Measurements from ENCODE around the gene MYCBPAP.

The MYCBPAP gene

DNA sequence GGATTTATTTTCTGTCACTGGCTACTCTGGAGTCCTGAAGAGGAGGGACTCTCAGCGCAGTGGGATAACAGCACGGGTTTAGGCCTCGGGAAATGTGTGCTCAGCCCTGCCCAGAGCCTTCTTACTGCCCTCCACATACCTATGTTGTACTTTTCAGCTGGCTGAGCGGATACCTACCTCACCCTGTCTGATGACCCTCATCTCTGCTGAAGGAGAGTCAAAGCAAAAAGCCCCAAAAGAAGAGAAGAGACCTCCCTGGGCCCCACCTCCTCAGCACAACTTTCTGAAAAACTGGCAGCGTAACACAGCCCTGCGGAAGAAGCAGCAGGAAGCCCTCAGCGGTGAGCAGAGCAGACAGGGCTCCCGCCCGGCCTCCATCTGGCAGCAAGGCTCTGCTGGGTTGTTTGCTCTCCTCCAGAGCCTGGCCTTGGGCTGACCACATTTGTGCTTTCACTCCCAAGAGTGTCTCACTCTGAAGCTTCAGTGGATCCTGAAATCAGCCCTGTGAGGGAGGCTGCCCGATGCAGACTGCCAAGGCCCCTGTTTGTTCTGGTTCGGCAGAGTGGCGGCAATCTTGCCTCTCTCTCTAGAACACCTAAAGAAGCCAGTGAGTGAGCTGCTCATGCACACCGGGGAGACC, 10.3 kb downstream of the MYCBPAP start:
- no peak for DNase-seq (ENCODE audit: low read depth in 2 of 2)

DNA sequence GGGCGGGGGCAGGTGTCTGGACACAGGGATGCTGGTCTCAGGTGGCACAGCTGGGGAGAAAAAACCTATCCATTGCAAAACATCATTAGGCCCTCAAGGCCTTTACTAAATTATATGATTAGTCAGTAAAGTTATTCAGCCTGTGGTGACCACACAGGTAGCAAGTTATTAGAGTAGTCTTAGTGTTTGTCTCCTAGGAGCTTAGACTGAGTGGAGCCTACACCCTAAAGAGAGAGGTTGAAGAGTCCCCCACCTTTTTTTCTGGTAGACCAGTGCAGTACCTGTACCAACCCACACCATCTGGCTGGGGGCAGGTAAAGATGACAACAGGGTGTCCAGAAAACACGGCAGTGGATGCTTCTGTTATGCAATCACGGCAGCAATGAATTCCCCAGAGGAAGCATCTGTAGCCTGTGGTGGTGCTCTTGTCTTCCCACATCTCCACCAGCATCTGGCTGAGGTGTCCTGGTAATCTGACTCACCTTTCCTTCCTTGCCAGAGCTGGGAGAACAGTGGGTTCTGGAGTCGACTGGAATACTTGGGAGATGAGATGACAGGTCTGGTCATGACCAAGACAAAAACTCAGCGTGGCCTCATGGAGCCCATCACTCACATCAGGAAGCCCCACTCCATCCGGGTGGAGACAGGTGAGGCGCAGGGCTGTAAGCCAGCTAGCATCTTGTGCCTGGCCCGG, 11.0 kb downstream of the MYCBPAP start:
- no peak for DNase-seq (ENCODE audit: low read depth in 2 of 2)

GRCh38 chr17:50520483-50520882, 12.2 kb downstream of the MYCBPAP start:
- DNase-seq (ENCODE audit: low read depth in 2 of 2), result no peak

- DNase-seq (ENCODE audit: low read depth in 2 of 2), result no peak
Observed at GRCh38 chr17:50521514-50521913, 13.3 kb downstream of the MYCBPAP start.

- DNase-seq (ENCODE audit: low read depth in 2 of 2), result no peak
Observed at GRCh38 chr17:50522766-50523165, 14.5 kb downstream of the MYCBPAP start.

DNA sequence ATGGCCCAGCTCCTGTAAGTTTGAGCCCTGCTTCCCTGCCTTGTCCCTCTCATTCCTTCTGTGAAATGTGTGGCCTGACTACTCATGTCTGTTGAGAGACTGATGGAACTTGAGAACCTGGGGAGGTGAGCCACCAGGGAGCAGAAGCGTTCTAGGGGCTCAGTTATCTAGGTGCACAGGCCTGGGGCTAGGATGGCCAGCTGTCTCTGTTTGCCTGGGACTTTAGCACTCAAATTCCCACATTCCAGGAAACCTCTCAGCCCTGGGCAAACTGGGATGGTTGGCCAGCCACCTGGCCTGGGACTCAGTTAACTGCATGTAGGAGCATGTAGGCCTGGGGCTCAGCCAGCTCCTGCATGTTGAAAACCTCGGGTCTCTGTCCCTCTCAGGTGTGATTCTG, 15.0 kb downstream of the MYCBPAP start:
- DNase-seq (ENCODE audit: low read depth in 2 of 2), result no peak

DNA sequence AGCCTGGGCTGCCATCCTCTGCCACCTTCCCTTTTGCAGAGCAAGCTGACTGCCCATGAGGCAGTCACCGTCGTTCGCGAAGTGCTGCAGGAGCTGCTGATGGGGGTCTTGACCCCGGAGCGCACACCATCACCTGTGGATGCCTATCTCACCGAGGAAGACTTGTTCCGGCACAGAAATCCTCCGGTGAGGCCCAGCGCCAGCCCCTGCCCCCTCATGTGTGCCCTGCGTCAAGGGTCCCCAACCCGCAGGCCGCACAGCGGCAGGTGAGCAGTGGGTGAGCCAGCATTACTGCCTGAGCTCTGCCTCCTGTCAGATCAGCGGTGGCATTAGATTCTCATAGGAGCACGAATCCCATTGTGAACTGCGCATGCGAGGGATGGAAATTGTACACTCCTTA, 16.6 kb downstream of the MYCBPAP start:
- DNase-seq (ENCODE audit: low read depth in 2 of 2), result no peak

- no peak for DNase-seq (ENCODE audit: low read depth in 2 of 2)
Observed at GRCh38 chr17:50527155-50527762, 19.0 kb downstream of the MYCBPAP start.

DNA sequence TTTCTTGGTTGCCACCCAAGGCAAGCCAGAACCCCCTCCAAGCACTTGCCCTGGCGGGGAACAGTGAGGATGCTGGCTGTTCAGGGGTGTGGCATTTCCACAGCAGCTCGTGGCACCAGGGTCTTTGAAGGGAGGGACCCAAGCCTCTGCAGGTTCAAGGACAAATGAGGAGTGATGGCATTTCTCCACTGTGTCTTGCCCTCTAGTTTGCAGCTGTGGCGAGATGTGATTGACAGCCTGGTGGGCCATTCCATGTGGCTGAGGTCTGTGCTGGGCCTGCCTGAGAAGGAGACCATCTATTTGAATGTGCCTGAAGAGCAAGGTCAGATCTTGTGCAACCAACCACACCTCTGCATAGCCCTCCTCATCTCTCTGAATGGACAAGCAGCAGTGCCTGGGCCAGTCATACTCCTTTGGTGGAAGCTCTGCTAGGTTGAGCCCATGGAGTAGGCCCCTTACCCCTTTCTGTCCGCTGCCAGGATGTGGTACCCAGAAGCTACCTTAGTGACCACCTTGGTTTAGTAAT, 19.8 kb downstream of the MYCBPAP start:
- no peak for DNase-seq (ENCODE audit: low read depth in 2 of 2)

GRCh38 chr17:50529849-50530248, 21.6 kb downstream of the MYCBPAP start:
- DNase-seq (ENCODE audit: low read depth in 2 of 2), result no peak

DNA sequence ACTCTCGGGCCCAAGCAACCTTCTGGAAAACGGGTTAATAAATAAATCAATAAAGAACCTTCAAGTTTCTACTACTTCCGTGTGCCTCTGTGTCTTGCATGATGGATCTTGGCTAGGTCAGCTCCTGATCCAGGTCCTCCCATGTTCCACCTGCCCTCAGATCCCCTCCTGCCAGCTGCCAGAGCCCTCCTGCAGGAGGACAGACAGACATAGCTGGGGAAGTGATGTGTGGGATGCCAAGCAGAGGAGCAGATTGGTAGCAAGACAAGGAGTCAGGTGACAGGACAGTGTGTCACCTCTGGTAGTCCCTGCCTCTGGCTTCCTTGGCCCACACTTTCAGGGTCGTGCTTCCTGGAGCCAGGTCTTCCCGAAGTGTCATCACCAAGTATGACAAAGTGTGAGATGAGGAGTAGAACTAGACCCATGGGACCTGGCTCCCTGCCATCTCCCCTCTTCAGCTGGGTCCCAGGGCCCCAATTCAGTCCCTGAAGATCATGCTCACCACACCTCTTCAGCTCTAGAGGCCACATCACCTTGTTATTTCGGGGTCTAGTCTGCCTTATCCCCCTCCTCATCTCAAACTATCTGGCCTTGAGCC, 23.3 kb downstream of the MYCBPAP start:
- DNase-seq (ENCODE audit: low read depth in 2 of 2), result no peak

GRCh38 chr17:50532452-50533024, 24.3 kb downstream of the MYCBPAP start, which contains the start of gene EPN3:
EPN3 (plus strand) TSS chr17:50532735; CDS start chr17:50536557, 3,822 bp downstream.
- DNase-seq (ENCODE audit: low read depth in 2 of 2), result no peak

DNA sequence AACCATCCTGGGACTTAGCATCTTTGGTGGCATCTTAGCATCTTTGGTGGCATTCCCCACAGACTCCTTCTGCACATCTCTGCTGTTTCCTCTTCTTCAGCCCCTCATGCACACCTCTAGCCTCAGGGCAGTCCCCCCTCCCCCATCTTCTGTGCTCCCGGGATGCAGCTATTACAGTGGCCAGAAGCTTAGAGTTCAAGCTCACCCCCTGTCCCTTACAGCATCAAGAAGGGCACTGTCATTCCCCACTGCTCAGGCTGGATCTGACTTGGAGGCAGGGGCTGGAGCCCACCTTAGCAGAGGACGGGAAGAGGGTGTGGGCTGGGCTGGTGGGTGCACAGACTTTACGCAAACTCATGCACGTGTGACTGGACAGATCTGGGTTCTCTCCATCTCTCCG, 24.9 kb downstream of the MYCBPAP start:
- no peak for DNase-seq (ENCODE audit: low read depth in 2 of 2)

DNA sequence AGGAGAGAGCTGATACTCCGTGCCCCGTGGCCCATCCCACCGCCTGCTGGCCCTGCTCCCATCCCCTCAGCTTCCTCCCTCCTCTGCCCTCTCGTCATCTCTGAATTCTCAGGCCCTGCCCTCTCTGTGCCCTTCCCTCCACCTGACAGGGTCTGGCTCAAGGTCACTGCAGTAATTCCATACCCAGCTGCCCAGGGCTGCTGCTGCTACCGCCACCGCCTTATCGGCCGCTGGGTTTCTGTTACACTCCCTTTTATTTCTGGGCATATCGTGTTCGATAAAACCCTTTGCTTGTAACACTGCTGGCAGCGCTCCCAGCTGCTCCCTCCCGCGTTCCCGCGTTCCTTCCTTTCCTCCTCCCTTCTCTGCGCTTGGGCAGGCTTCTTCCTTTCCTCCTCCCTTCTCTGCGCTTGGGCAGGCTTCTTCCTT, 25.5 kb downstream of the MYCBPAP start:
- DNase-seq (ENCODE audit: low read depth in 2 of 2), result no peak

DNA sequence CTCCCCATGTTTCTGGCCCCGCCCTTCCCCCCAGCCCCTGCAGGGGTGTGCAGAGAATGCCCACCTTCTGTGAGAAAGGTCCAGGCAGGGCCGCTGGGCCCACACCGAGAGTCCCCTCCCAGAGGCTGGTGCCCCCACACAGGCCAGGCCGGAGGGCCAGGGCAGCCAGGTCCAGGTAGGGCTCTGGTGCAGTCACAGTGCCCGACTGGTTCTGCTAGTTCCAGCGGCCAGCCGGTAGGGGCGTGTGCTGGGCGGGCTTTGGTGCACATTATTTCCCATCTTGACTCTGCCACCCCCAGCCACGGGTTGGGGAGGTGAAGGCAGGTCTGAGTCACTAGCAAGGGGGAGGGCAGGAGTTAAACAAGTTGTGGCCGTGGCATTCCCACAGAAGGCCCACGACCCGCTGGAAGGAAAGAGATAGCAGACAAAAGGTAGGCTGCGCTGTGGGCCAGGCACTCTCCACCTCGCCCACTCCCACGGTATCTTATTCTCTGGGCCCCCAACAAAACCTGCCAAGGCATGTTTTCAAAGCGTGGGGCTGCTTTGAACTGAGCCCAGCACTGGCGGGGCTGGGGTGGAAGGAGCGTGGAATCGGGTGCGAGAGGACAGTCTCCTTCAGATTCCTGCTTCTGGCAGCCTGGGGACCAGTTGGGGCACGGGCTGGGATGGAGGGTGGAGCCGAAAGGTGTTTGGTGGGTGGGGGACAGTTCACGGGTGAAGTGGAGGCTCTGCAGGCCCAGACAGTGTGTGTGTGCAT, 26.2 kb downstream of the MYCBPAP start:
- no peak for DNase-seq (ENCODE audit: low read depth in 2 of 2)

- no peak for DNase-seq (ENCODE audit: low read depth in 2 of 2)
Observed at GRCh38 chr17:50534979-50535326, 26.7 kb downstream of the MYCBPAP start.

DNA sequence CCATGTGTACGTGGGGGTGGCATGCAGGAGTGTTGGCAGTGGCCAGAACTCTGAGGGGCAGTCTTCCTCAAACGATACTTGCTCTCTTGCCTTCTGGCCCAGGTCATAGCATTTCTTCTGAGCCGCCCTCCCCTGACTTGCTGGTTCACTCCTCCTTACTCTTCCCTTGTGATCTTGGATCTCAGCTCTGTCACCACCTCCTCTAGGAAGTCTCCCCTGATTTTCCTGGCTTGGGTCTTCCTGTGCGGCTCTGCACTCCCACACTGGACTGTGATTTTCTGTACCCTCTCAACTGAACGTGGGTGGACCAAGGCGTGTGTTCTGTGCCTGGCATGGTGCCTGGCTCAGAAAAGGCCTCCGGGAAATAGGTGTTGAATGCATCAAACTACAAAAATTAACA, 27.2 kb downstream of the MYCBPAP start:
- DNase-seq (ENCODE audit: low read depth in 2 of 2), result no peak

DNA sequence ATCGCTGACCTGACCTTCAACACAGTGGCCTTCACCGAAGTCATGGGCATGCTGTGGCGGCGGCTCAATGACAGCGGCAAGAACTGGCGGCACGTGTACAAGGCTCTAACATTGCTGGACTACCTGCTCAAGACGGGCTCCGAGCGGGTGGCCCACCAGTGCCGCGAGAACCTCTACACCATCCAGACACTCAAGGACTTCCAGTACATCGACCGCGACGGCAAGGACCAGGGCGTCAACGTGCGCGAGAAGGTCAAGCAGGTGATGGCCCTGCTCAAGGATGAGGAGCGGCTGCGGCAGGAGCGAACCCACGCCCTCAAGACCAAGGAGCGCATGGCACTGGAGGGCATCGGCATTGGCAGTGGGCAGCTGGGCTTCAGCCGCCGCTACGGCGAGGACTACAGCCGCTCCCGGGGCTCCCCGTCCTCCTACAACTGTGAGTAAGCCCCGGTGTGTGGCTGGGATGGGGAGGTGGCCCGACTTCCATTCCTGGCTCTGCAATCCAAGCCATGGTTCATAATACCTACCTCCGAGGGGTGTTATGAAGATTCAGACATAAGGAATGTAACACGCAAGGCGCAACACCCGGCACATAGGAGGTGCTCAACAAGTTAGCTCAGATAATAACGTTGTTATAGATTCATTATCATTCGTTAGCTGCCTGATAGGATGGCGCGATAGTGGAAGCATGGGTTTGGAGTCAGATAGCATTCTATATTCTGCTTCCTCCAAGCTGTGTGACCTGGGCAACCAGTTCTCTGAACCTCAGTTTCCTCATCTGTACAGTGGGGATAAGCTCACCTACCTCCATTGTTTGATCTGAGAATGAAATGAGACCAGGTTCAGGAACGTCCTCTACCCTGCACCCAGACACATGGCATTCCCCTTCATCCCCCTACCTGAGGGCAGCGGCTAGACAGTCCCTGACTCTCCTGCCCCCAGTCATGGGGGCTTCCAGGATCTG, 28.7 kb downstream of the MYCBPAP start:
- no peak for DNase-seq (ENCODE audit: low read depth in 2 of 2)

GRCh38 chr17:50537721-50538548, 29.7 kb downstream of the MYCBPAP start:
- no peak for DNase-seq (ENCODE audit: low read depth in 2 of 2)

All from stimulated activated CD8-positive, alpha-beta memory T cell treated with anti-CD3 and anti-CD28 coated beads, Interleukin-15, amount 100 ng/mL, for 4 hours (primary cell).